OCI-LY3 (cell line): Measurements from ENCODE around the gene TFDP1.

ENCODE experiments used
- CTCF ChIP-seq: fragments of 200-600, 300-600 bp; sonication (generic); IDR thresholded peaks from 2 replicates; pipeline ENCODE4 v1.5.1; 2014; ENCODE audit warnings: antibody characterized with exemption, low read length, low read depth
- EZH2phosphoT487 ChIP-seq: fragments of 200-600 bp; shearing (Covaris generic); IDR thresholded peaks from 2 replicates; pipeline ENCODE4 v1.6.1; 2018; ENCODE audit warnings: antibody characterized with exemption, mixed run types, low read depth

- no peak for TF ChIP-seq CTCF
- TF ChIP-seq EZH2phosphoT487 = no peak
Measured at GRCh38 chr13:113630296-113630695, 45.7 kb downstream of the TFDP1 start.
